ENCODE data around the gene MIA2.

GRCh38 chr14:39419272-39419671 lies 185.6 kb downstream of the MIA2 start:
- no peak for TF ChIP-seq POLR2AphosphoS5 (IDR thresholded peaks at IDR 0.05; ENCODE audit: low read depth, low read length)
- no peak for TF ChIP-seq REST (IDR thresholded peaks at IDR 0.05; ENCODE audit: insufficient read depth in 1 of 2, low read depth in 2 of 2, low read length in 2 of 2)
- no peak for TF ChIP-seq SIN3A (IDR thresholded peaks at IDR 0.05; ENCODE audit: borderline replicate concordance, insufficient read depth, low read length)
- no peak for TF ChIP-seq FOXP2 (optimal IDR thresholded peaks at IDR 0.05; ENCODE audit: borderline replicate concordance, extremely low read depth, extremely low read length, insufficient read depth)

All from PFSK-1 (cell line).